NCI-H748 treated with DMSO at 0.1 percent for 48 hours (cell line): ENCODE results near the gene CALN1.
"Not testable (repeated sequence)": the region's sequence is repeated elsewhere in the genome, so short reads cannot be mapped to it uniquely, and the experiment has no call there.

Source experiments
- DNase-seq: peaks from one replicate; lab custom pipeline; 2025; lab: John Stamatoyannopoulos, UW

Gene CALN1

GRCh38 chr7:71974611-71975010 is 437.5 kb downstream of the CALN1 start:
- DNase-seq, result no peak

- DNase-seq, result peak; percentile 58
These were observed 439.6 kb downstream of the CALN1 start for GRCh38 chr7:71972534-71972933.

GRCh38 chr7:71970725-71971124 is 441.4 kb downstream of the CALN1 start:
- DNase-seq, result no peak

- no peak for DNase-seq
These were observed 449.5 kb downstream of the CALN1 start for GRCh38 chr7:71962636-71963035.

- DNase-seq, result no peak
These were observed 450.9 kb downstream of the CALN1 start for GRCh38 chr7:71961283-71961682.

- no peak for DNase-seq
These were observed 470.0 kb downstream of the CALN1 start for GRCh38 chr7:71942115-71942514.

- DNase-seq, result no peak
These were observed 474.2 kb downstream of the CALN1 start for GRCh38 chr7:71937840-71938371.

GRCh38 chr7:71935674-71936073 is 476.5 kb downstream of the CALN1 start:
- DNase-seq, result no peak

- DNase-seq, result no peak
These were observed 478.7 kb downstream of the CALN1 start for GRCh38 chr7:71933426-71933825.

- no peak for DNase-seq
These were observed 486.5 kb downstream of the CALN1 start for GRCh38 chr7:71925663-71926062.

GRCh38 chr7:71914204-71914603 is 497.9 kb downstream of the CALN1 start:
- not testable (repeated sequence) for DNase-seq

GRCh38 chr7:71912476-71912875 is 499.7 kb downstream of the CALN1 start:
- DNase-seq, result no peak

GRCh38 chr7:71911051-71911450 is 501.1 kb downstream of the CALN1 start:
- DNase-seq, result no peak

GRCh38 chr7:71905821-71906220 is 506.3 kb downstream of the CALN1 start:
- DNase-seq, result no peak

GRCh38 chr7:71904484-71904883 is 507.7 kb downstream of the CALN1 start:
- no peak for DNase-seq

GRCh38 chr7:71900556-71900955 is 511.6 kb downstream of the CALN1 start:
- DNase-seq, result no peak

GRCh38 chr7:71896535-71896934 is 515.6 kb downstream of the CALN1 start:
- DNase-seq, result no peak

GRCh38 chr7:71886046-71886445 is 526.1 kb downstream of the CALN1 start:
- DNase-seq, result no peak

GRCh38 chr7:71885487-71885886 is 526.7 kb downstream of the CALN1 start:
- DNase-seq, result no peak

- no peak for DNase-seq
These were observed 528.7 kb downstream of the CALN1 start for GRCh38 chr7:71883415-71883814.

GRCh38 chr7:71871446-71871845 is 540.7 kb downstream of the CALN1 start:
- no peak for DNase-seq

GRCh38 chr7:71870812-71871211 is 541.3 kb downstream of the CALN1 start:
- DNase-seq, result no peak

GRCh38 chr7:71868797-71869196 is 543.3 kb downstream of the CALN1 start:
- DNase-seq, result no peak

GRCh38 chr7:71867626-71868025 is 544.5 kb downstream of the CALN1 start:
- DNase-seq, result no peak

GRCh38 chr7:71865172-71865571 is 547.0 kb downstream of the CALN1 start:
- DNase-seq, result no peak
